Neural crest cell (in vitro differentiated cells): ENCODE results near the gene FIBP. TPM values are rescaled to one million over a fixed set of nuclear protein-coding genes. Genes with fewer than 3 reads are reported as not detected.
A peak's percentile ranks its signal among the peaks of the same experiment; 100 is the strongest.
"Not testable (repeated sequence)": the region's sequence is repeated elsewhere in the genome, so short reads cannot be mapped to it uniquely, and the experiment has no call there.

Experiments
- DNase-seq: peaks from one replicate; pipeline ENCODE4 v3.0.0; 2021; ENCODE audit warnings: low read depth, mixed read lengths, low spot score
- H3K27ac Mint-ChIP-seq: one replicate; pipeline ENCODE4 v1.8.0; 2021; ENCODE audit warnings: mild to moderate bottlenecking, mixed read lengths; ENCODE audit not compliant: unreplicated experiment
- H3K27me3 Mint-ChIP-seq: 2 replicates; pipeline ENCODE4 v1.8.0; 2021; ENCODE audit warnings: low read depth, mild to moderate bottlenecking, mixed read lengths
- H3K36me3 Mint-ChIP-seq: 2 replicates; pipeline ENCODE4 v1.8.0; 2021; ENCODE audit warnings: low read depth, mild to moderate bottlenecking, mixed read lengths
- H3K4me1 Mint-ChIP-seq: 2 replicates; pipeline ENCODE4 v1.8.0; 2021; ENCODE audit warnings: mixed read lengths
- H3K4me3 Mint-ChIP-seq: one replicate; pipeline ENCODE4 v1.8.0; 2021; ENCODE audit warnings: mild to moderate bottlenecking, mixed read lengths
- H3K9me3 Mint-ChIP-seq: 2 replicates; pipeline ENCODE4 v1.8.0; 2021; ENCODE audit warnings: mixed read lengths
- CTCF ChIP-seq: fragments of 200-600 bp; sonication (generic); conservative IDR thresholded peaks from 2 replicates; pipeline ENCODE4 v1.5.0; 2021; ENCODE audit warnings: antibody characterized with exemption, mild to moderate bottlenecking
- total RNA-seq: library from RNA; stranded (reverse); gene quantifications from 2 replicates; pipeline ENCODE4 v1.2.1, GENCODE V29; 2021

Gene FIBP
- total RNA-seq, 1 donor from 2014 or later, result 90.0 TPM

- Mint-ChIP-seq H3K27me3 (peaks cover 45% of the 10 kb centered on the region), H3K27ac (no peak overlapping the region), H3K36me3 (peaks cover 31% of the 10 kb centered on the region), H3K4me3 (peak overlapping the region; percentile 89), H3K4me1 (peaks cover 19% of the 10 kb centered on the region), H3K9me3 (peaks cover 7% of the 10 kb centered on the region)
- DNase-seq, result no peak
- no peak for TF ChIP-seq CTCF
Observed at GRCh38 chr11:65850217-65851082, 37.8 kb downstream of the FIBP start.

DNA sequence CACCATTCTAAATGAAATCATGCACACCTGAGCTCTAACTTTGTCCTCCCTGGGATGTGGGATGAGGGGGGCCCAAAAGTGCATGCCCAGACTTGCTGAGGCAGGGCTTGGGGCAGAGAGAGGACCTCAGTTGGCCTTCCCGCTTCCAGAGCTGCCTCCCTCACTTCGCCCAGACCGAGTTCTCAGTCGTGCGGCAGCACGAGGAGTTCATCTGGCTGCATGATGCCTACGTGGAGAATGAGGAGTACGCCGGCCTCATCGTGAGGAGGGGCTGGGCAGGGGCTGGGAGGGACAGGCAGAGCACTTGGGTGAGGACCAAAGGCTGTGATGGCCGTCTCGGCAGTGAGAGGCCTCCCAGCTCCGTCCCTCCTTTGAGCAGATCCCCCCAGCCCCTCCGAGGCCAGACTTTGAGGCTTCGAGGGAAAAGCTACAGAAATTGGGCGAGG, 38.5 kb downstream of the FIBP start:
- Mint-ChIP-seq H3K27me3 (peaks cover 44% of the 10 kb centered on the region), H3K27ac (no peak overlapping the region), H3K4me3 (peak overlapping the region; percentile 89), H3K4me1 (peaks cover 15% of the 10 kb centered on the region), H3K36me3 (peaks cover 26% of the 10 kb centered on the region), H3K9me3 (peaks cover 7% of the 10 kb centered on the region)
- DNase-seq, result no peak
- no peak for TF ChIP-seq CTCF

GRCh38 chr11:65849366-65849765, 38.9 kb downstream of the FIBP start:
- Mint-ChIP-seq H3K9me3 (peaks cover 7% of the 10 kb centered on the region), H3K4me1 (peaks cover 11% of the 10 kb centered on the region), H3K27me3 (peaks cover 41% of the 10 kb centered on the region), H3K27ac (no peak overlapping the region), H3K36me3 (peaks cover 22% of the 10 kb centered on the region), H3K4me3 (peak overlapping the region; percentile 66)
- DNase-seq, result no peak
- no peak for TF ChIP-seq CTCF

- peak overlapping the region; percentile 66 for H3K4me3 Mint-ChIP-seq
- H3K4me1 Mint-ChIP-seq, H3K9me3 Mint-ChIP-seq: not testable (repeated sequence)
Observed at GRCh38 chr11:65848693-65849092, 39.6 kb downstream of the FIBP start.

DNA sequence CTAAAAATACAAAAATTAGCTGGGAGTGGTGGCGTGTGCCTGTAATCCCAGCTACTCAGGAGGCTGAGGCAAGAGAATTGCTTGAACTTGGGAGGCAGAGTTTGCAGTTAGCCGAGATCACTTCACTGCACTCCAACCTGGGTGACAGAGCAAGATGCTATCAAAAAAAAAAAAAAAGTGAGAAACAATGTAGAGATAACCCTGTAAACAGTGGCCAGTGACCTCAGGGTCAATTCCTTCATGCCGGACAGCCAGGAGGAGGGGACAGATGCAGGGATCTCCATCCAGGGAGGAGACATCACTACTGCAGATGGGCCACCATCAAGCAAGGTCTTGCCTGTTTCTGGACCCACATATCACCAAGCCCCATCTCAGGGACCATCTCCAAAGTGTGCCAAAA, 40.5 kb downstream of the FIBP start:
- peaks cover 30% of the 10 kb centered on the region for H3K27me3 Mint-ChIP-seq
- no peak for DNase-seq
- TF ChIP-seq CTCF, result no peak
- peaks cover 5% of the 10 kb centered on the region for H3K4me1 Mint-ChIP-seq
- H3K9me3 Mint-ChIP-seq, result peaks cover 7% of the 10 kb centered on the region
- peaks cover 9% of the 10 kb centered on the region for H3K36me3 Mint-ChIP-seq
- no peak overlapping the region for H3K27ac Mint-ChIP-seq
- H3K4me3 Mint-ChIP-seq, result peak overlapping the region; percentile 62

More at GRCh38 chr11:65848693-65849092, 39.6 kb downstream of the FIBP start:
- H3K27ac Mint-ChIP-seq, DNase-seq: not testable (repeated sequence)
- H3K36me3 Mint-ChIP-seq, result peaks cover 15% of the 10 kb centered on the region
- H3K27me3 Mint-ChIP-seq, result peaks cover 37% of the 10 kb centered on the region

- Mint-ChIP-seq H3K4me1 (no peaks in the 10 kb centered on the region), H3K36me3 (no peaks in the 10 kb centered on the region), H3K27me3 (peaks cover 8% of the 10 kb centered on the region), H3K4me3 (no peak overlapping the region), H3K9me3 (no peaks in the 10 kb centered on the region), H3K27ac (no peak overlapping the region)
- DNase-seq, result no peak
- no peak for TF ChIP-seq CTCF
Observed at GRCh38 chr11:65844231-65844872, 43.9 kb downstream of the FIBP start.
